K562 (cell line): ENCODE measurements around the gene CCDC194. TPM values are rescaled to one million over a fixed set of nuclear protein-coding genes. Genes with fewer than 3 reads are reported as not detected.

Source experiments
- ATF7 ChIP-seq: fragments of 450-650 bp; IDR thresholded peaks from 2 replicates; pipeline ENCODE4 v1.7.1; 2014; ENCODE audit warnings: mild to moderate bottlenecking, moderate library complexity
- CBFB ChIP-seq: sonication (generic); formaldehyde crosslinking; IDR thresholded peaks from 2 replicates; pipeline ENCODE4 v1.4.0; 2020; ENCODE audit warnings: mild to moderate bottlenecking, missing genetic modification reagents
- CTBP1 ChIP-seq: fragments of 450-650 bp; IDR thresholded peaks from 2 replicates; pipeline ENCODE4 v1.6.1; 2016; ENCODE audit warnings: borderline replicate concordance
- EP300 ChIP-seq: IDR thresholded peaks from 2 replicates; pipeline ENCODE4 v1.6.1; 2012; ENCODE audit warnings: low read length, improper control_type of control experiment
- GABPA ChIP-seq: fragments of 200-800 bp; sonication (Bioruptor generic); conservative IDR thresholded peaks from 2 replicates; pipeline ENCODE4 v1.6.1; 2016; ENCODE audit warnings: low read depth, missing genetic modification characterization, missing compliant biosample characterization
- GTF2E2 ChIP-seq: fragments of 200-800 bp; sonication (Bioruptor generic); IDR thresholded peaks from 2 replicates; pipeline ENCODE4 v1.6.1; 2016; ENCODE audit warnings: missing genetic modification characterization, missing compliant biosample characterization
- HDAC1 ChIP-seq, 2 experiments: fragments of 450-650 bp; IDR thresholded peaks; 2 replicates each; pipeline ENCODE4 v1.6.1; 2016 to 2017; ENCODE audit warnings: inconsistent platforms in 1 of 2, mild to moderate bottlenecking in 1 of 2, moderate library complexity in 1 of 2
- NEUROD1 ChIP-seq: fragments of 150-350 bp; IDR thresholded peaks from 2 replicates; pipeline ENCODE4 v1.6.1; 2014; ENCODE audit warnings: borderline replicate concordance, low read length, low read depth; ENCODE audit not compliant: partially characterized antibody
- POLR2G ChIP-seq: fragments of 200-400 bp; formaldehyde crosslinking; IDR thresholded peaks from 2 replicates; pipeline ENCODE4 v1.6.1; 2017; ENCODE audit warnings: low read depth, mild to moderate bottlenecking, antibody characterized with exemption, low read length, moderate library complexity
- RAD21 ChIP-seq, 2 experiments: fragments of 250-450 bp in 1 of 2; fragments of 450-650 bp in 1 of 2; sonication (Bioruptor Pico) in 1 of 2; formaldehyde crosslinking in 1 of 2; IDR thresholded peaks in 1 of 2; conservative IDR thresholded peaks in 1 of 2; 2 replicates each; pipeline versions ENCODE4 v1.4.0 to v1.8.0; 2020 to 2022; ENCODE audit warnings: mild to moderate bottlenecking in 2 of 2, moderate library complexity in 1 of 2
- RFX5 ChIP-seq: IDR thresholded peaks from 2 replicates; pipeline ENCODE4 v1.6.1; 2011; ENCODE audit warnings: low read depth, mild to moderate bottlenecking, improper control_type of control experiment, low read length
- TEAD4 ChIP-seq, 2 experiments: sonication (generic) in 1 of 2; formaldehyde crosslinking in 1 of 2; IDR thresholded peaks; 2 replicates each; pipeline versions ENCODE4 v1.6.1 to v1.8.0; 2012 to 2022; ENCODE audit warnings: borderline replicate concordance in 1 of 2, inconsistent platforms in 1 of 2, low read length in 1 of 2, mild to moderate bottlenecking in 1 of 2, missing genetic modification reagents in 1 of 2
- ZBED1 ChIP-seq: IDR thresholded peaks from 2 replicates; pipeline ENCODE4 v1.6.1; 2014
- ZNF384 ChIP-seq: IDR thresholded peaks from 2 replicates; pipeline ENCODE4 v1.6.1; 2012; ENCODE audit warnings: low read depth, low read length, improper control_type of control experiment
- ZNF584 ChIP-seq: fragments of 200-800 bp; sonication (Bioruptor generic); IDR thresholded peaks from 2 replicates; pipeline ENCODE4 v1.6.1; 2016; ENCODE audit warnings: low read depth, mild to moderate bottlenecking, missing genetic modification characterization, missing compliant biosample characterization
- ZSCAN29 ChIP-seq: fragments of 450-650 bp; IDR thresholded peaks from 2 replicates; pipeline ENCODE4 v1.6.1; 2017
- polyA plus RNA-seq, 8 experiments: library from polyadenylated mRNA; depleted of rRNA in 4 of 8; stranded (reverse) in 5 of 8; unstranded in 3 of 8; fragments of >200 nt; fragmentation: Nextera tagmentation in 2 of 8; fragmentation: Illumina TruSeq in 1 of 8; extraction: Ambion mirVana in 2 of 8; extraction: Trizol in 1 of 8; gene quantifications; 2 replicates each; pipeline versions ENCODE4 v1.2.1 to v1.2.3, GENCODE V29; 2011 to 2014; ENCODE audit warnings: inconsistent platforms in 1 of 8, missing spikeins in 1 of 8
- total RNA-seq, 7 experiments: library from RNA; depleted of rRNA in 6 of 7; stranded (reverse); fragments of >200 nt in 6 of 7; fragmentation: Illumina TruSeq in 2 of 7; extraction: Trizol in 2 of 7; gene quantifications; 2 replicates each; pipeline versions ENCODE4 v1.2.1 to v1.2.3, GENCODE V29; 2011 to 2021; ENCODE audit warnings: low replicate concordance in 1 of 7
- TF ChIP-seq, protein P1 (sequence below): fragments of 450-650 bp; IDR thresholded peaks from 2 replicates; pipeline ENCODE4 v1.6.1; 2016; ENCODE audit warnings: mild to moderate bottlenecking
- TF ChIP-seq, protein P2 (sequence below): fragments of 200-800 bp; sonication (Bioruptor generic); IDR thresholded peaks from 2 replicates; pipeline ENCODE4 v1.6.1; 2017; ENCODE audit warnings: missing genetic modification characterization, missing compliant biosample characterization
- TF ChIP-seq, protein P3 (sequence below): sonication (generic); formaldehyde crosslinking; IDR thresholded peaks from 2 replicates; pipeline ENCODE4 v1.8.0; 2022; ENCODE audit warnings: mild to moderate bottlenecking, missing genetic modification reagents
- TF ChIP-seq, protein P4 (sequence below): fragments of 450-650 bp; conservative IDR thresholded peaks from 2 replicates; pipeline ENCODE4 v1.6.1; 2016; ENCODE audit warnings: missing genetic modification characterization, low read depth, mild to moderate bottlenecking, control low read depth, missing compliant biosample characterization

The CCDC194 gene
- total and polyA plus RNA-seq, 9 of the 15 experiments (the other 6 are each of a cell fraction or from before 2014, with no cell fraction given), result 0.13 to 1.3 (median 0.39) TPM; not detected in 3

DNA sequence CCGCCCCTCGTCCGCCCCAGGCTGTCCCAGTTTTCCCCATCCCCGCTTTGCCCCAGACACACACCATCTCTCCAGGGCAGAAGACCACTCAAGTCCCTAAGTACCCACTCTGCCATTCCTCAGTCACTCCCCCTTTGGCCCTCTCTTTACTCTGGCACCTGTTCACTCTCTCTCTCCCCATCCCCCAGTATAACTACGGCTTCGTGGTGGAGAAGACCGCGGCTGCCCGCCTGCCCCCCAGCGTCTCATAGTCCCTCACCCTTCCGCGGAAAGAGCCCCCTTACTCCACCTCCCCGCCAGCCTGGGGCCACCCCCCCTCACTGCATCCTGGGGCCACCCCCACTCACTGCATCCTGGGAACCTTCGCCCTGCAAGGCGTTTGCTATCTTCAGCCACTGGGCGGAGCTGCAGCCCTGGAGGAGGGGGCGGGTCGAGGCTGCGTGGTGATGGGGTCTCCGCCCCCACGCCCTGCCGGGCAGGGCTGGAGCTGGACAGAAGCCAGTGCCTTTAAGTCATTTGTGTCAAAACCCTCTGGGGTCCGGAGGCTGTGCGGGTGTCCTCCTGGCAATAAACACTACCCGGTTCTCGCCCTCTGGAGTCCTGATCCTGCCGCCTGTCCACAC lies 30.9 kb upstream of the CCDC194 start (continued):
- TF ChIP-seq, protein P1, sequence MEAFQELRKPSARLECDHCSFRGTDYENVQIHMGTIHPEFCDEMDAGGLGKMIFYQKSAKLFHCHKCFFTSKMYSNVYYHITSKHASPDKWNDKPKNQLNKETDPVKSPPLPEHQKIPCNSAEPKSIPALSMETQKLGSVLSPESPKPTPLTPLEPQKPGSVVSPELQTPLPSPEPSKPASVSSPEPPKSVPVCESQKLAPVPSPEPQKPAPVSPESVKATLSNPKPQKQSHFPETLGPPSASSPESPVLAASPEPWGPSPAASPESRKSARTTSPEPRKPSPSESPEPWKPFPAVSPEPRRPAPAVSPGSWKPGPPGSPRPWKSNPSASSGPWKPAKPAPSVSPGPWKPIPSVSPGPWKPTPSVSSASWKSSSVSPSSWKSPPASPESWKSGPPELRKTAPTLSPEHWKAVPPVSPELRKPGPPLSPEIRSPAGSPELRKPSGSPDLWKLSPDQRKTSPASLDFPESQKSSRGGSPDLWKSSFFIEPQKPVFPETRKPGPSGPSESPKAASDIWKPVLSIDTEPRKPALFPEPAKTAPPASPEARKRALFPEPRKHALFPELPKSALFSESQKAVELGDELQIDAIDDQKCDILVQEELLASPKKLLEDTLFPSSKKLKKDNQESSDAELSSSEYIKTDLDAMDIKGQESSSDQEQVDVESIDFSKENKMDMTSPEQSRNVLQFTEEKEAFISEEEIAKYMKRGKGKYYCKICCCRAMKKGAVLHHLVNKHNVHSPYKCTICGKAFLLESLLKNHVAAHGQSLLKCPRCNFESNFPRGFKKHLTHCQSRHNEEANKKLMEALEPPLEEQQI, result no peak
- 0 out of 4 replicates have a peak, but pooled peaks of 1 of the 2 experiments have one; percentile 29 for TF ChIP-seq HDAC1 (IDR thresholded peaks at IDR 0.05)
- TF ChIP-seq, protein P2, sequence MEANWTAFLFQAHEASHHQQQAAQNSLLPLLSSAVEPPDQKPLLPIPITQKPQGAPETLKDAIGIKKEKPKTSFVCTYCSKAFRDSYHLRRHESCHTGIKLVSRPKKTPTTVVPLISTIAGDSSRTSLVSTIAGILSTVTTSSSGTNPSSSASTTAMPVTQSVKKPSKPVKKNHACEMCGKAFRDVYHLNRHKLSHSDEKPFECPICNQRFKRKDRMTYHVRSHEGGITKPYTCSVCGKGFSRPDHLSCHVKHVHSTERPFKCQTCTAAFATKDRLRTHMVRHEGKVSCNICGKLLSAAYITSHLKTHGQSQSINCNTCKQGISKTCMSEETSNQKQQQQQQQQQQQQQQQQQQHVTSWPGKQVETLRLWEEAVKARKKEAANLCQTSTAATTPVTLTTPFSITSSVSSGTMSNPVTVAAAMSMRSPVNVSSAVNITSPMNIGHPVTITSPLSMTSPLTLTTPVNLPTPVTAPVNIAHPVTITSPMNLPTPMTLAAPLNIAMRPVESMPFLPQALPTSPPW (CRISPR knock-in tag), result peak; percentile 94
- peak; percentile 67 for TF ChIP-seq POLR2G
- TF ChIP-seq, protein P3, sequence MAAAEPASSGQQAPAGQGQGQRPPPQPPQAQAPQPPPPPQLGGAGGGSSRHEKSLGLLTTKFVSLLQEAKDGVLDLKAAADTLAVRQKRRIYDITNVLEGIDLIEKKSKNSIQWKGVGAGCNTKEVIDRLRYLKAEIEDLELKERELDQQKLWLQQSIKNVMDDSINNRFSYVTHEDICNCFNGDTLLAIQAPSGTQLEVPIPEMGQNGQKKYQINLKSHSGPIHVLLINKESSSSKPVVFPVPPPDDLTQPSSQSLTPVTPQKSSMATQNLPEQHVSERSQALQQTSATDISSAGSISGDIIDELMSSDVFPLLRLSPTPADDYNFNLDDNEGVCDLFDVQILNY (CRISPR knock-in tag), result no peak
- peak; percentile 61 for TF ChIP-seq ZNF384
- TF ChIP-seq CTBP1, result peak; percentile 76; the same call in 1 of the 2 replicates
- no peak for TF ChIP-seq EP300
- TF ChIP-seq ZSCAN29, result no peak
- TF ChIP-seq CBFB (CRISPR knock-in tag), result no peak
- no peak for TF ChIP-seq GABPA (tag)
- TF ChIP-seq, protein P4, sequence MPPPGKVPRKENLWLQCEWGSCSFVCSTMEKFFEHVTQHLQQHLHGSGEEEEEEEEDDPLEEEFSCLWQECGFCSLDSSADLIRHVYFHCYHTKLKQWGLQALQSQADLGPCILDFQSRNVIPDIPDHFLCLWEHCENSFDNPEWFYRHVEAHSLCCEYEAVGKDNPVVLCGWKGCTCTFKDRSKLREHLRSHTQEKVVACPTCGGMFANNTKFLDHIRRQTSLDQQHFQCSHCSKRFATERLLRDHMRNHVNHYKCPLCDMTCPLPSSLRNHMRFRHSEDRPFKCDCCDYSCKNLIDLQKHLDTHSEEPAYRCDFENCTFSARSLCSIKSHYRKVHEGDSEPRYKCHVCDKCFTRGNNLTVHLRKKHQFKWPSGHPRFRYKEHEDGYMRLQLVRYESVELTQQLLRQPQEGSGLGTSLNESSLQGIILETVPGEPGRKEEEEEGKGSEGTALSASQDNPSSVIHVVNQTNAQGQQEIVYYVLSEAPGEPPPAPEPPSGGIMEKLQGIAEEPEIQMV, result no peak
- peak; percentile 59 for TF ChIP-seq TEAD4 (IDR thresholded peaks at IDR 0.05; ENCODE audit: low read length)
- TF ChIP-seq TEAD4 (CRISPR knock-in tag; IDR thresholded peaks at IDR 0.05; ENCODE audit: borderline replicate concordance), result no peak
- TF ChIP-seq ZBED1, result 0 out of 2 replicates have a peak, but pooled peaks have one; percentile 23
- no peak for TF ChIP-seq RFX5
- peak; percentile 49 to 71 for TF ChIP-seq RAD21 (CRISPR knock-in tag; conservative IDR thresholded peaks at IDR 0.05 in 1 of 2, IDR thresholded peaks at IDR 0.05 in 1 of 2)
- no peak for TF ChIP-seq GTF2E2 (tag)
- peak; percentile 46 for TF ChIP-seq NEUROD1
- no peak for TF ChIP-seq ZNF584 (CRISPR knock-in tag)
- peak; percentile 26; the same call in 1 of the 2 replicates for TF ChIP-seq ATF7
